ENCODE data around the gene KCTD18.
A peak's percentile ranks its signal among the peaks of the same experiment; 100 is the strongest.

The KCTD18 gene

DNA sequence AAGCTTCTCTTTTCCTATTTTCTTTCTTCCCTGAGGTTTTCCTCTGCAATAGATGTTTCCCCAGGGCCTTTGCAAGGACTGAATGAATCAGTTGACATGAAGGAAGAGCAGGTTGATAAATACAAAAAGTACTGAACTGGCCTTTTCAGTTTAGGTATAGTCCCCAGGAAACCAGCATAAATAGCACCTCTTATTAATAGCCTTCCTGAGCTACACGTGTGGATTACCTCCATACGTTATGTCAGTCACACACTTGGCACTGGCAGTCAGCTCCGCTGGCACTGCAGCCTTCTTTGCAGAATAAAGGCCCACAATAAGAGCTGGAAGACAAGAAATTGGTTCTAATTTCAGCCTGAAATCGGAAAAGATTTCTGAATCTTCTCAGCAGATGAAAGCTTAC is 60.7 kb downstream of the KCTD18 start:
- no peak overlapping the region for H3K27ac ChIP-seq
- no peak for TF ChIP-seq CTCF (conservative IDR thresholded peaks at IDR 0.05)

DNA sequence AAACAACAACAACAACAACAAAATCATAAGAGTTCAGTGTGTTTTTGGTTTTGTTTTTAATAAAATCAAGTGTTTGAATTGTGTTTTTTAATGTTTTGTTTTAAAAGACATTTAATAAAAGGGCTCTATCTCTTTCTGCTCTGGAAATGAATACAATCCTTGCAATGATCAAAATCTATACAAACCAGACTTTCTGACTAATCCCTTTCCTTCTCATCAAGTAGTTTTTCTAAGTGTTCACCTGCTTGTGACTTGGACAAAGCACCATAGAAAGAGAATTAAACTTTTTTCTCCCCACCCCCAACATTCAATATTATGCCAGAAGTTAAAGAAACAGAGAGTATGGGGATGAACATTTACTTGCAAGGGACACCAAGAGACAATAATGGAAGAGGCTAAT is 61.4 kb downstream of the KCTD18 start:
- no peak for TF ChIP-seq CTCF (conservative IDR thresholded peaks at IDR 0.05)
- no peak overlapping the region for H3K27ac ChIP-seq

- H3K27ac ChIP-seq: no peak overlapping the region
These were observed 62.6 kb downstream of the KCTD18 start for GRCh38 chr2:200447139-200447855.

DNA sequence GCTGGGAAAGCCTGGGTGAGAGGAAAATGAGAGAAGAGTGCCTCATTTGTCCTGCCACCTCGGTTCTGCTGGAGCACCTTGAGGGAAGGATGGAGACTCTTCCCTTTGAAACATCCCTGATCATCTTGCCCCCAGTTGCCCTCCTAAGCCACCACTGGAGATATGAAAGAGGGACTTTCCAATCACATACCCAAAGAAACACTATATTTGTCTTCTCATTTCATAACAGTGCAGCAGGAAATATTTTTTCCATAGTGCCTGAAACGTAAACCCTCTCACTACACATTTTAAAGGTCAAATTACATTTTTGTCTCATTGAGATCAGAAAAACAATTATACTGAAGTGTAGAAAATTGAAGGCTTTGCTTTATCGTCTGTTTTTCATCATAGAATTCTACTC is 63.3 kb downstream of the KCTD18 start:
- H3K27ac ChIP-seq: no peak overlapping the region
- TF ChIP-seq CTCF (conservative IDR thresholded peaks at IDR 0.05): no peak

More at GRCh38 chr2:200447139-200447855, 62.6 kb downstream of the KCTD18 start:
- TF ChIP-seq CTCF (conservative IDR thresholded peaks at IDR 0.05): no peak

GRCh38 chr2:200445284-200445683 is 64.6 kb downstream of the KCTD18 start:
- TF ChIP-seq CTCF (conservative IDR thresholded peaks at IDR 0.05): peak; percentile 40
- no peak overlapping the region for H3K27ac ChIP-seq

- TF ChIP-seq CTCF (conservative IDR thresholded peaks at IDR 0.05): no peak
- no peak overlapping the region for H3K27ac ChIP-seq
These were observed 65.3 kb downstream of the KCTD18 start for GRCh38 chr2:200444530-200444929.

GRCh38 chr2:200443916-200444315 is 66.0 kb downstream of the KCTD18 start:
- TF ChIP-seq CTCF (conservative IDR thresholded peaks at IDR 0.05): no peak
- H3K27ac ChIP-seq: no peak overlapping the region

All from VCaP (cell line).